T-helper 1 cell treated with Interleukin-12 subunit alpha and Interleukin-12 subunit beta and Interleukin-4 antibody, amounts not matched to agents 30 μg/mL and 1 μg/mL, for 36 hours (primary cell): ENCODE results near the gene GABRB1.

Experiments used
- H3K27ac Mint-ChIP-seq: one replicate; pipeline ENCODE4 v1.8.0; 2021; ENCODE audit warnings: mild to moderate bottlenecking, mixed read lengths
- H3K27me3 Mint-ChIP-seq: one replicate; pipeline ENCODE4 v1.8.0; 2021; ENCODE audit warnings: low read depth, mixed read lengths
- H3K36me3 Mint-ChIP-seq: one replicate; pipeline ENCODE4 v1.8.0; 2021; ENCODE audit warnings: low read depth, mixed read lengths
- H3K4me1 Mint-ChIP-seq: one replicate; pipeline ENCODE4 v1.8.0; 2021; ENCODE audit warnings: low read depth, mixed read lengths
- H3K4me3 Mint-ChIP-seq: one replicate; pipeline ENCODE4 v1.8.0; 2021; ENCODE audit warnings: mild to moderate bottlenecking, moderate library complexity, mixed read lengths
- H3K9me3 Mint-ChIP-seq: one replicate; pipeline ENCODE4 v1.8.0; 2021; ENCODE audit warnings: mixed read lengths

Gene GABRB1

DNA sequence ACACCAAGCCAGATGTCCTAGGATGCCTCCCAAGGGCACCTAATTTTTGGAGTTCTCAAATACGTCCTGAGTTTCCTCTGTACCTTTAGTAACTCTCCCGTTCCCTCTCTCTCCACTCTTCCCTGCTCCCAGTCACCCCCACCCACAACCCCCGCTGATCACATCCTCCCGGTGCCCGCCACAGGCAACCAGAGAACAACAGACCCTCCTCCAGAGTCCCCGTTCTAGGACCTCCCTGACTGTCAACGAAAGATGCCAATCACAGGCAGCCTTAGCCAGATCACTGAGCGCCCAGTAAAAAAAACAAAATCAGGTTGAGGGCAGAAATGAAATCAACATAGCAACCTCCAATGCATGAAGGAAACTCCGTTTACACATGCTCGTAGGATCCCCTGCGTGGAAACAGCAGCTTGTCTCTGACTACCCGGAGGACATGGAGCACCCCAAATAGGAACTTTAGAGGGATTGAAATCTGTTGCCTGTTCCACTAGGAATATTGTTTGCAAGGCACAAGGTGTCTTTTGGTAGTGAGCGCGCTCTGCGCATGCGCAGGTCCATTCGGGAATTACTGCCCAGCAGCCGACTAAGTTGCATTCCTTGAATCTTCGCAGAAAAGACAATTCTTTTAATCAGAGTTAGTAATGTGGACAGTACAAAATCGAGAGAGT lies at the start of gene GABRB1:
GABRB1 (plus strand) TSS at position 557 of the 668 bp plus-strand sequence.
- peaks cover 16% of the 10 kb centered on the region for H3K4me1 Mint-ChIP-seq
- peak within 1 kb of the TSS; percentile 67 for H3K4me3 Mint-ChIP-seq
- H3K9me3 Mint-ChIP-seq, result no peaks in the 10 kb centered on the region
- H3K36me3 Mint-ChIP-seq, result no peaks in the 10 kb centered on the region
- no peak within 1 kb of the TSS for H3K27ac Mint-ChIP-seq
- peaks cover 44% of the 10 kb centered on the region for H3K27me3 Mint-ChIP-seq

DNA sequence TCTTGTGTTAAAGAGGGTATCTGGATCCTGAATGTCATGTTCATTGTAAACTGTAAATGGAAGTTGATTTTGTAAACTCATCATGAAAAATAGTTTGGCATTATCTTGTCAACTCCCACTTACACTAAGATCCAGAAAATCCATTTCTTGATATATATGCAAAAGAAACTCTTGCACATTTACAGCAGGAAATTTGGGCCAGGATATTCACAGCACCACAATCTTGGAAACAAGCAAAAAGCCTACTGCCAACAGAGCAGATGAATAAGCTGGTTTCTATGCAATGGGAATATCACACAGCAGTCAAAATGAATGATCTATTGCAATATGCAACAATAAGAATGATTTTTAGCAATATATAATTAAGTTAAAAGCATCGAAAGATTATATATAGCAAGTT lies 46.6 kb upstream of the GABRB1 start:
- Mint-ChIP-seq H3K4me1 (no peaks in the 10 kb centered on the region), H3K27ac (no peak overlapping the region), H3K9me3 (no peaks in the 10 kb centered on the region), H3K4me3 (no peak overlapping the region), H3K36me3 (no peaks in the 10 kb centered on the region), H3K27me3 (peaks cover 6% of the 10 kb centered on the region)

DNA sequence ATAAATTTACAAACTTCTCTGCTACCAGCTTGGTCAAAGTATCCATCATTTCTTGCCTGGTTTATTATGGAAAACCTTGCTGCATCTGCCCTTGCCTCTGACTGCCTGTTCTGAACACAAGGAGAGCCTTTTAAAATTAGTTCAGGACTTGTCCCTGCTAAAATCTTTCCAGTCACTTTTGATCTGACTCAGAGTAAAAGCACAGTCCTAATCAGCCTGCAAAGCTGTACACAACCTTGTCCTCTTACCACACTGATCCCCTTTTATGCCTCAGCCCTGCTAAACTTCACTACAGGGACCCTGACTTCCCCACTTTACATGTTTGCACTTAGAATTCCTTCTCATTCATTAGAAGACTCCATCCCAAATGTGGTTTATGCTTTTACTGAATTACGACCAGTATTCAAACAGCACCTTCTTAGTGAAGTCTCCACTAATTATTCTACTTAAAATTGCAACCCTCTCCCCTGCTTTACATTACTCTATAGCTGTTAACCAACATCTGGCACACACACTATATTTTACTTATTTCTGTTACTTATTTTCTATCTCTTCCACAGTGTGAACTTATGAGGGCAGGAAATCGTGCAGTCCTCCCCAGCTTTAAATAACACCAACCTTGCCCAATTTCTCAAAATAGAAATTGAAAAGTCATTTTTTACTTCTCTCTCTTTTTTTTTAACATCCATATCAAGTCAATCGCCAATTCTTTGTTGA lies 44.3 kb upstream of the GABRB1 start:
- H3K4me1 Mint-ChIP-seq, result no peaks in the 10 kb centered on the region
- no peaks in the 10 kb centered on the region for H3K9me3 Mint-ChIP-seq
- H3K36me3 Mint-ChIP-seq, result no peaks in the 10 kb centered on the region
- H3K27ac Mint-ChIP-seq, result no peak overlapping the region
- H3K4me3 Mint-ChIP-seq, result no peak overlapping the region
- H3K27me3 Mint-ChIP-seq, result peaks cover 10% of the 10 kb centered on the region

DNA sequence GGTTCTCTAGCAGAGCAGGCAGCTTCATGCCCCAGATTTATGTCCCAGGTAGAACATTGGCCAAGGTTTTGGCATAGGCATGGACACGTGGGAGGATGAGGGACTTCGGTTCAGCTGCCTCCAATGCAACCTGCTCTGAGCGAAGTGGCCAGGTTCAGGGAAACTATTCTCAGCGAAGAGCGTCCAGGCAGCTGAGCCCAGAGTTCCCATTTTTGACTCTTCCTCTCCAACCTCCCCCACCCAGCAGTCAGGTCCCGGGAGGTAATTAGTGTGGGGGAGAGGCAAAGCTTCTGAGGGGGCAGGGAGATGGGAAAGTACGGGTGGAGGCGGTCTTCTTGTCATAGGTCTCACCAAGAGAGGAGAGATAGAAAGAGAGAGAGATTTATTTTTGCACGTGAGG lies 39.0 kb upstream of the GABRB1 start:
- Mint-ChIP-seq H3K4me1 (peaks cover 3% of the 10 kb centered on the region), H3K36me3 (no peaks in the 10 kb centered on the region), H3K27me3 (peaks cover 49% of the 10 kb centered on the region), H3K4me3 (peak overlapping the region; percentile 9), H3K27ac (no peak overlapping the region), H3K9me3 (no peaks in the 10 kb centered on the region)

DNA sequence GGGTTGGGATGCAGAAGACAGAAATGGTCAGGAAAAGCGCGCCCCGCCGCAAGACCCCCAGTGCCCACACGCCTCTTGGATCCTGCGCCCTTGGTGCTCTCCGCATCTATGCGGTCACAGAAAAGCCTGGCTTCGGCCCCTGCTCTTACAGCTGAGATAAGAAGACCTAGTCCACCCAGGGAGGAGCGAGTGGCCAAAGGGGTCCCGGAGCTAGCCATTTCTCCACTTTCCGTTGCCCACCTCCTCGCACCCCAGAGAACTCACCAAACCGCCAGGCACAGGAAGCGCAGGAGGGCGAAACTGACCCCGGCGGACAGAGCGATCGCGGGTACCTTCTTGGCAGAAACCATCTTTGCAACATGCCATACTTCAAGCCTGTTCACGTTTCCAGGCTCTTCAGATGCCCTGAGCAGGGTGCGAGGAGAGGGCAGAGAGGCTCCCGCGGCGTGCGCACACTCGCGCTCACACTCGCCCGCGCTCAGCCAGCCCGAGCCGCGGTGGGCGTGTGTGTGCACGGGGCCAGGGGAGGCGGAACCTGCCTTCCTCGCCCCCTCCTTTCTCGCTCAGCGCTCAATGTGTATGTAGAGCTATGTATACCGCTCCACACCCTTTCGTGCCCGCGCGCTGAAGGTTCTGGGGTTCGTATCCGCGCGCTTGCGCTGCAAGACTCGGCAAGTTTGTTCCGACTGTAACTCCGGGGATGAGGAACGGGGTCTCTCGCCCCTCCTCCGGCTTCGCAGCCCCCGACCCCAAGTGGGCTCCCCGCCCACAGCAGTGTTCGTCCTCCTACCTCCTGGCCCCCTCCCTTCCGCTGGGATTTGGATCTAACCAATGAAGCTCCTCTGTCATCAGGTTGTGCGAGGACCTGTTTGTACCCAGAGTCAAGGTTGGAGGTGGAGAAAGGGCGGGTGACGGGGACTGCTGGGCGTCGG lies 38.0 kb upstream of the GABRB1 start, which contains the start of gene GABRA4:
GABRA4 (minus strand) TSS at position 507 of the 932 bp plus-strand sequence; CDS start at position 350, 157 bp downstream.
- H3K4me3 Mint-ChIP-seq, result peak within 1 kb of the TSS; percentile 9
- no peaks in the 10 kb centered on the region for H3K36me3 Mint-ChIP-seq
- H3K4me1 Mint-ChIP-seq, result peaks cover 3% of the 10 kb centered on the region
- H3K9me3 Mint-ChIP-seq, result no peaks in the 10 kb centered on the region
- H3K27me3 Mint-ChIP-seq, result peaks cover 54% of the 10 kb centered on the region
- H3K27ac Mint-ChIP-seq, result no peak within 1 kb of the TSS

DNA sequence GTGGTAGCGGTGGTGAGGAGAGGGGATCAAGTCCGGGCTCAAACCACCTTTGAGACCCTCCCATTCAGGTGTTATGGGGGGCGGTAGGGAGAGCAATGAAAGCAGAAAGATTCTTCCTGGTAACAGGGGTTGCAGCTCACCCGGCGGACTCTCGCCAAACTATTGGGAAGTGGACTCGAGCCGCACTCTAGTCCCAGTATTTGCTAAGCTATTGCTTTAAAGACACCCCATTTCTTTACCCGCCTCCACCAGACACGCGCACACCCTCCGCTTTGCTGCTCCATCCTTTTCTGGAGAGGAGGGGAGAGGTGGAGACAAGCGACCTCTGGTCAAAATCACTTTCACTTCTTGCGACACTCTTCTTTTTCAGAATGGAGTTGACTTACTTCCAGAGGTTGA lies 37.4 kb upstream of the GABRB1 start:
- Mint-ChIP-seq H3K27ac (no peak overlapping the region), H3K36me3 (no peaks in the 10 kb centered on the region), H3K27me3 (peaks cover 51% of the 10 kb centered on the region), H3K9me3 (no peaks in the 10 kb centered on the region), H3K4me1 (peaks cover 3% of the 10 kb centered on the region), H3K4me3 (no peak overlapping the region)

DNA sequence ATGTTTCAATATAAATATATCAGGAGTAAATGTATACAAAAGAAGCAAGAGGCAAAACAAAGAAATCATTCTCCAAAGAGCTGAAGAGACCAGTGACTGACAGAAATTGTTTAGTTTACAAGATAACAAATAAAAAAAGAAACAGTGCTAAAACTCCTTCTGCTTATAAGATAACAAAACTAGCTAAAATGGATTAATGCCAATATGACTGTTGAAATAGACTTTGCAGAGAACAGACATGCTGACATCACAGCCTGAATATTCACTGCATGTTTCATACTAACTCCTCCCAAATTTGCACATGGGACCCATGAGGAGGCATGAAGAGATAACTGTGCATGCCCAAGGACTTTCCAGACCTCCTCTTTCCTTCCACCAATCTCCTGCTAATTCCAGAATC lies 31.8 kb upstream of the GABRB1 start:
- Mint-ChIP-seq H3K4me3 (no peak overlapping the region), H3K27ac (no peak overlapping the region), H3K27me3 (peaks cover 31% of the 10 kb centered on the region), H3K36me3 (no peaks in the 10 kb centered on the region), H3K4me1 (no peaks in the 10 kb centered on the region), H3K9me3 (no peaks in the 10 kb centered on the region)

DNA sequence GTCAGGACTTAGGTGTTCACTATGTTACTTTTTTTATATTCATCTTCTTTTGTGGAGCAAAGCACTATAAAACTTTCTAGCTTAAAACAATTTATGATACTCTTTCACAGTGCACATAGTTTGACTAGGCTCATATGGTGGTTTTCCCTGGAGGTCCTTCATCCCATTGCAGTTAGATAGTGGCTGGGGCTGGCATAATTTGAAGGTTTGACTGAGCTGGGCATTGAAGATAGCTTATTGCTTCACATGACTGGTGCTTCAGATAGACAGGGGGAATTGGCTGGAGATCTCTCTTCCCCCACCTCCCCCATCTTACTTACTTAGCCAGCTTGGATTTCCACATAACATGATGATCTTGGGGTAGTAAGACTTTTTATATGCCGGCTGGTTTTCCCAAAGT lies 31.0 kb upstream of the GABRB1 start:
- no peaks in the 10 kb centered on the region for H3K36me3 Mint-ChIP-seq
- no peaks in the 10 kb centered on the region for H3K4me1 Mint-ChIP-seq
- H3K27me3 Mint-ChIP-seq, result peaks cover 23% of the 10 kb centered on the region
- no peaks in the 10 kb centered on the region for H3K9me3 Mint-ChIP-seq
- no peak overlapping the region for H3K4me3 Mint-ChIP-seq
- no peak overlapping the region for H3K27ac Mint-ChIP-seq

DNA sequence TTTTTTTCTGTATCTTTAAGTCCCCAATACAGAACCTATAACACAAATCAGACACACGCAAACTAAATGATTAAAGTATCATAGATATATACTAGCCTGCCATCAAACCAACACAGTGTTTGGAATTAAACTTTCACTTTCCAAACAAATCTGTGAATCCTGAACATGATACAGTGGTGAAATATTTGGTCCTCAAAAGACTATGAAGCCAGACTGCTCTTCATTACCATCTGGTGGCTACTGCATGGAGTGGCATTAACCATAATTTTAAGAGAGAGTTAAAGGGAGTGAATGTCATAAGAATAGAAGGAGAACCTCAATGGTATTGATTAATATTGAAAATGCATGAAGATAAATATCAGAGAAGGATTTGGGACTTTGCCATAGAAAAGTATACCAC lies 28.8 kb upstream of the GABRB1 start:
- no peaks in the 10 kb centered on the region for H3K9me3 Mint-ChIP-seq

DNA sequence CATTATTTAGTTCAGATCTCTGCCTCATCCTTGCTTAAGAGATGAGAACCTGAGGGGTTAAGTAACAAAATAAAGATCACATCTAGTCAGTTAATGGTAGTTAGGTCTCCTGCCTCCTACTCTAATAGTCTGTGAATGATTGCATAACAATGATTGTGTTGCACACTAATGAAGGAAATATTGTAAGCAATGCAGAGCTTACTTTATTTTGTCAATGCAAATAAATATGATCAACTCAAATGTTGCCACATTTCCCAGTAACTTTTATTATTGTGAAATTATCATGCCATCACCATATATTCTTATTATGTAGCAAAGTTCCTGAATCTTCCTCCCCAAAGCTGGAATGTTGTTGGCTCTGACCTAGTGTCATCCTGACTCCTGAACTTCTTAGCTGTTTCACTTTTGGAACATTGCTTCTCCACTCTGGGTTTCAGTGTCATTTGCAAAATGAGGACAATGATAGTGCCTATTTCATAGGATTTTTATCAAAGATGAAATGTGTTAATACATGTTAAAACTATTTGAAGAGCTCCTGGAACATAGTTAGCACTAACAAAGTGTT lies 20.9 kb upstream of the GABRB1 start:
- Mint-ChIP-seq H3K9me3 (peaks cover 14% of the 10 kb centered on the region), H3K27me3 (no peaks in the 10 kb centered on the region), H3K4me1 (peaks cover 10% of the 10 kb centered on the region), H3K36me3 (peaks cover 9% of the 10 kb centered on the region), H3K27ac (peak overlapping the region; percentile 83), H3K4me3 (peak overlapping the region; percentile 69)

More for the DNA sequence above, 28.8 kb upstream of the GABRB1 start:
- Mint-ChIP-seq H3K27ac (no peak overlapping the region), H3K36me3 (no peaks in the 10 kb centered on the region), H3K4me1 (no peaks in the 10 kb centered on the region), H3K4me3 (no peak overlapping the region), H3K27me3 (peaks cover 11% of the 10 kb centered on the region)

DNA sequence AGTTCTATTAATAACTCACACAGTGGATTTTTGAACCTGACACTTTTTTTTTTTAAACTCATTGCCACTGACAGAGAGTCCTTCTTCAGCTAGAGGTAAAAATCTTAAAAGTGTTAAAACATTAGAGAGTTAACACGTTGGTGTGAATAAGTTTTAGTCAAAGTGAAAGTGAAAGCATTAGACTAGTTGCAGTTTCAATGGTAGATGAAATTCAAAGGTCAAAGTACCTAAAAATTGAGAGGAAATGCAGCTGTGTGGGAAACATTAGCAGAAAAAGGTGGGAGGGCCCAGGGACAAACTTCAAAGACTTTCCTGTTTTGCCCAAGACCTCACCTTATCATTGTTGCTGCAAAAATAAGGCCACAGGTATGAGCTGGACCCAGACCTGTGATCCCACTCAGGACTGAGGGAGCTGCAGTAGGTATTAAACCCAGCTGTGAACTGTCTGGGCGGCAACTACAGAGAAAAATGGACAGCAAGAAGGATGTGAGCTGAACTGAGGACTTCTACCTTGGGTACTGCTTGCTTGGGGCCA lies 20.4 kb upstream of the GABRB1 start:
- Mint-ChIP-seq H3K36me3 (peaks cover 9% of the 10 kb centered on the region), H3K27ac (peak overlapping the region; percentile 83), H3K4me1 (peaks cover 10% of the 10 kb centered on the region), H3K4me3 (peak overlapping the region; percentile 69), H3K9me3 (peaks cover 14% of the 10 kb centered on the region), H3K27me3 (no peaks in the 10 kb centered on the region)

DNA sequence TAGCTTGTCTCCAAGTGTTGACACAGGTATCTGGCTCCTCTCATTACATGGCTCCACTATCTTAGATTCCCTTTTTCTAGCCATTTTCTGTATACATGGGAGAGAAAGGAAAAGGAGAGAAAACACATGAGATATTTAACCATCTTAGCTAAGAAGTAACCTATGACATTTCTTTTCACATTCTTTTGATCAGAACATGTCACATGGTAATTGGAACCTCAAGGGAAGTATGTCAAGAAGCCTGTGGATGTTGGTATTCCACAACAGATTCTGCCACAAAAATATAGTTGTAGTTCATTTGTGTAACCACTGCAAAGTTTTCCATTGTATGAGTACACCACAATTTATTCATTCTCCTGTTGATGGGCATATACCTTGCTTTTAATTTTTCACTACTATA lies 18.7 kb upstream of the GABRB1 start:
- H3K4me3 Mint-ChIP-seq, result no peak overlapping the region
- peaks cover 9% of the 10 kb centered on the region for H3K36me3 Mint-ChIP-seq
- H3K9me3 Mint-ChIP-seq, result peaks cover 14% of the 10 kb centered on the region
- no peaks in the 10 kb centered on the region for H3K27me3 Mint-ChIP-seq
- peaks cover 10% of the 10 kb centered on the region for H3K4me1 Mint-ChIP-seq
- no peak overlapping the region for H3K27ac Mint-ChIP-seq

DNA sequence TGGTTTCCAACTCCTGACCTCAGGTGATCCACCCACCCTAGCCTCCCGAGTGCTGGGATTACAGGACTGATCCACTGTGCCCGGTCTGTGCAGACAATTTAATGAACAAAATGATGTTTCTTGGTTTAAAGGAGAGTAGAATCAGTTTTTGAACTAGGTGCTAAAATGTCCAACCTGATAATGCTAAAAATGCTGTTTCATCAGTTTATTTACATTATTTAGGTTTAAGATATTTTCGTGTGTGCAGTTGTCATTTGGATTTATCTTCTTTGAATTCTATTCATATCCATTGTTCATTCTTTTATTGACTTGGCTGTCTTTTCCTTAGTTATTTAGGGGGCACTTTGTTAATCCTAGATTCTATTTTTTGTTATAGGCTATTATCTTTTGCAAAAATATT lies 18.0 kb upstream of the GABRB1 start:
- Mint-ChIP-seq H3K4me1 (peaks cover 10% of the 10 kb centered on the region), H3K9me3 (peaks cover 14% of the 10 kb centered on the region), H3K27ac (no peak overlapping the region), H3K27me3 (no peaks in the 10 kb centered on the region), H3K36me3 (peaks cover 7% of the 10 kb centered on the region), H3K4me3 (no peak overlapping the region)

DNA sequence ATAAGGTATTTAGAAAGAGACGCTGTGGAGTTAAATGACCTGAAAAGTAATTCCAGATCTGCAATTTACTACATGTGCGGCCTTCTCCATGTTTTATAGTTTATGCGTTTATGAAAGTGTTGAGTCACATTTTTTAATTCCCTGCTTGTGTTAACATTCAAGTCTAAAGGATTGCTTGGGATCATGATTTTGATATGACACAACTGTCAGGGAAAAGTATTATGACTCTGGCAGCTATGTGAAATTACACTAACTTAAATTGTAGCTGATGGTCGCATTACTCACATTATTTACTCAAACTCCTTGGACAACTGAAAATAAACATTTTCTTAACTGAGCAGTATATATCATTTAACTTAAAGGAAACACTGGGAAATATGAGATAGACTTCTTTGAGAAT lies 14.3 kb upstream of the GABRB1 start:
- H3K27me3 Mint-ChIP-seq, result peaks cover 3% of the 10 kb centered on the region
- H3K9me3 Mint-ChIP-seq, result no peaks in the 10 kb centered on the region
- H3K4me3 Mint-ChIP-seq, result no peak overlapping the region
- H3K4me1 Mint-ChIP-seq, result no peaks in the 10 kb centered on the region
- H3K36me3 Mint-ChIP-seq, result no peaks in the 10 kb centered on the region
- no peak overlapping the region for H3K27ac Mint-ChIP-seq
